HG03342 (cell line): ENCODE measurements around the gene EYA4.

Source experiments
- ATAC-seq: cut with Tn5 transposase; IDR thresholded peaks from one replicate; pipeline ENCODE4 v1.9.1; 2021; ENCODE audit warnings: mild to moderate bottlenecking, moderate library complexity; ENCODE audit not compliant: unreplicated experiment

Gene EYA4, protein sequence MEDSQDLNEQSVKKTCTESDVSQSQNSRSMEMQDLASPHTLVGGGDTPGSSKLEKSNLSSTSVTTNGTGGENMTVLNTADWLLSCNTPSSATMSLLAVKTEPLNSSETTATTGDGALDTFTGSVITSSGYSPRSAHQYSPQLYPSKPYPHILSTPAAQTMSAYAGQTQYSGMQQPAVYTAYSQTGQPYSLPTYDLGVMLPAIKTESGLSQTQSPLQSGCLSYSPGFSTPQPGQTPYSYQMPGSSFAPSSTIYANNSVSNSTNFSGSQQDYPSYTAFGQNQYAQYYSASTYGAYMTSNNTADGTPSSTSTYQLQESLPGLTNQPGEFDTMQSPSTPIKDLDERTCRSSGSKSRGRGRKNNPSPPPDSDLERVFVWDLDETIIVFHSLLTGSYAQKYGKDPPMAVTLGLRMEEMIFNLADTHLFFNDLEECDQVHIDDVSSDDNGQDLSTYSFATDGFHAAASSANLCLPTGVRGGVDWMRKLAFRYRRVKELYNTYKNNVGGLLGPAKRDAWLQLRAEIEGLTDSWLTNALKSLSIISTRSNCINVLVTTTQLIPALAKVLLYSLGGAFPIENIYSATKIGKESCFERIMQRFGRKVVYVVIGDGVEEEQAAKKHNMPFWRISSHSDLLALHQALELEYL

GRCh38 chr6:133241086-133241900 lies at the start of gene EYA4:
TSS of gene EYA4 (plus strand) at chr6:133241357. CDS start at chr6:133274781, 33,424 bp downstream.
- no peak for ATAC-seq

DNA sequence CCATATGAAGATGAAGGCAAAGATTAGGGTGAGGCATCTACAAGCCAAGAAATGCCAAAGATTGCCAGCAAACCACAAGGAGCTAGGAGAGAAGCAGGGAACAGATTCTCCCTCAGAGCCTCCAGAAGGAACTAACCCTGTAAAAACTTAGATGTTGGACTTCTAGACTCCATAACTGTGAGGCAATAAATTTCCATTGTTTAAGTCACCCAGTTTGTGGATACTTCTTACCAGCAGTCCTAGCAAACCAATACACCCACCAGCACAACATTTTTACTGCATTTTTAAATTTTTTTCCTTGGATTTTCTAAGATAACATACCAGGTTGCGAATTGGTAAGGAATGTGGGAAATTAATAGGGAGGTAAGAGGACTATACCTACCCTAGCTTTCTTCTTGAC lies 47.8 kb upstream of the EYA4 start:
- no peak for ATAC-seq

DNA sequence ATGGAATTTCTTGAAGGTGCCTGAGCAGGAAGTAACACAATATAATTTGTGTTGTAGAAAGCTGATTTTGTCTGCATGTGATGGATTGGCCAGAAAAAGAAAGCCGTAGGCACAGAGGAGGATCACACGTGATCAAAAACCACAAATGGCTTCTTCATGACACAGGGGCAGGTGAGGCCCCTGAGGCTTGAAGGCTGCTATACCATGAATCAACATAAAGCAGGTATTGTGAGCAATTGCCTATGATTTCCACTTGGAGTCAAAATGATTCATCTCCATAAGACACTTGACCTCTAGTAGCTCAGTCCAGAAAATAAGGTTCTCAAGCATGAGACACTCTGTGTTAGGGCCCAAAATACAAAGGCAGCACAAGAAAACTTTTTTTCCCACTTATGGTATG lies 42.4 kb upstream of the EYA4 start:
- ATAC-seq: no peak

DNA sequence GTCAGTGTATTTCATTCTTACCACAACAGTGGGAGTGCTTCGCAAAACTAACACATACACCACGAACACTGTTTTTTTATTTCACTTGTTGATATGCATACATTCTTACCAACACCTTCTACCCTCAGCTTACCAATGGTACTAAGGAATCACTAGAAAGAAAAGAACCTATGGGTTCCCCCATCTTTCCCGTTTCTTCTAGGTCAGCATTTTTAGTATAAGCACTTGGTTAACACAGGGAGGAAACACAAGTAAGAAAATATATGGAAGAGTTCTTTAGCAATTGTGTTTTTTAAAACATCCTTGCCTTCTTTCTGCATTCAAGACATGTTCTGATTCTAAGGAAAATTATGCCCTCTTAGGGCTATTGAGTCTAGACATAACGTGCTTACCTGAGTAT lies 39.9 kb upstream of the EYA4 start:
- ATAC-seq: no peak

DNA sequence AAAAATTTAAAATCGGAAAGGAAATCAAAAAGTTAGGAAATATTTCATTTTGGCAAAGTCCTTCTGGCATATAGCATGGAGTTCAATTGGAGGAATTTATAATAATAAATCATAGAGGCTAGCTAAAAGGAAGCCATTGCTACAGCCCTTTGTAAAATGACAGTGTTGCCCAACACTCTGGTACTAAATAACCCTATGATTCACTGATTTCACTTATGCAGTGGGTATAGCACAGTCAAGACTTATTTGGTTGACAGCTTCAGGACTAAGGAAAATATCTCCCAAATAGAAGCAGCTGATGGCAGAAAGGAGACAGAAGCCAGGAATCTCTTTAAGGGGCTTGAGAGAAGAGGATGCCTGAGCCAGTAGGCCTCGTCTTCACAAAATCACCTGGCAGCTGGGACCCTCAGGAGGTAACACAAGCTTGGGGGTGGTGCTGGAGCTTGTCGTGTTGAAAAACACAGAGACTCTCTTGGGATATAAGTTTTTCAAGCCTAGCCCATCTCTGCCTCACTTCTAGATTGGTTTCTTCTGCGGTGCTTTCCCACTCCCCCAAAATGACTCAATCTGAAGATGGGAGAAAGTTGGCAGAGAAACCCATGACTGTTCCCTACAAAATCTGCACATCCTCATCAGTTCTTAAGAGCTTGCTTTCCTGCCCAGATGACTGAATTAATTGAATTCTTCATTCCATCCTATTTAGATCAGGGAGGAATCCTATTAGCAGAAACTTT lies 38.4 kb upstream of the EYA4 start:
- ATAC-seq: peak; percentile 48

- peak; percentile 52 for ATAC-seq
Measured at GRCh38 chr6:133203344-133203697, 37.8 kb upstream of the EYA4 start.

GRCh38 chr6:133205304-133205703 lies 35.9 kb upstream of the EYA4 start:
- no peak for ATAC-seq

DNA sequence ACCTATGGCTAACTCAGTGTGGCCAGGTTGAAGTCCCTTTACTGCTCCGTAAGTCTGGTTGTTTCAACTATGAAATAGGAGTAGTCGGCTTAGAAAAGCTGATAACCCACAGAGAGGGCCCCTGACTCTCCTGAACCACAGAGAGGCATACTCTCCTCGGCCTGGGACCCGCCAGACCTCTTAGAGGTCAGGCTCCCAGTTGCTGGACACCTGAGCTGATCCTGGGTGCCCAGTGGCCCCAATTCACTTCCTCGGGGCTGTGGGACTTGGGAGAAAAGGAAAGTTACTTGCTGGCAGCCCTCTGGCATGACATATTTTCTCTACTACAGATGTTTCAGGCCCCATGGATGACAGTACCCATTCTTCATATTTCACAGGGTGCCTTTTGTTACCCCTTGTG lies 34.2 kb upstream of the EYA4 start:
- no peak for ATAC-seq

GRCh38 chr6:133207754-133208153 lies 33.4 kb upstream of the EYA4 start:
- no peak for ATAC-seq

GRCh38 chr6:133208183-133208755 lies 32.9 kb upstream of the EYA4 start:
- no peak for ATAC-seq

GRCh38 chr6:133214267-133214666 lies 26.9 kb upstream of the EYA4 start:
- no peak for ATAC-seq

- ATAC-seq: no peak
Measured at GRCh38 chr6:133218852-133219251, 22.3 kb upstream of the EYA4 start.

- no peak for ATAC-seq
Measured at GRCh38 chr6:133223452-133224029, 17.6 kb upstream of the EYA4 start.

DNA sequence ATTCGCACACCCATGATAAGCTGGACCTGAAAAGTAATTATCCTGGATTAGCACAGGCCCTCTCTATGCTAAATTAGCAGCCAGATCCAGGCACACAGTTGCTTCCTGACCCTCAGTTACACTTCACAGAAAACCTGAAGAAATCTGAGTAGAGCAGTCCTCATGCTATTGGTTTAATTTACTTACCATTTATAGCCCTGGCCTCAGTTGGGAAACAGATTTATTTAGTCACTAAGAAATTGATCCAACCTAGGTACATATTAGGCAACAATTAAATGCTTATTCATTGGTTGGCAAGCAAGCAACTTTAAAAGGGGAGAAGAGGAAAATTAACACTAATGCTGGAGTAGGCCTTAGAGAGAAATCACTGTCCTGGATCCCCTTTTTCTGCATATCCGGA lies 15.6 kb upstream of the EYA4 start:
- no peak for ATAC-seq

GRCh38 chr6:133227344-133227743 lies 13.8 kb upstream of the EYA4 start:
- no peak for ATAC-seq

DNA sequence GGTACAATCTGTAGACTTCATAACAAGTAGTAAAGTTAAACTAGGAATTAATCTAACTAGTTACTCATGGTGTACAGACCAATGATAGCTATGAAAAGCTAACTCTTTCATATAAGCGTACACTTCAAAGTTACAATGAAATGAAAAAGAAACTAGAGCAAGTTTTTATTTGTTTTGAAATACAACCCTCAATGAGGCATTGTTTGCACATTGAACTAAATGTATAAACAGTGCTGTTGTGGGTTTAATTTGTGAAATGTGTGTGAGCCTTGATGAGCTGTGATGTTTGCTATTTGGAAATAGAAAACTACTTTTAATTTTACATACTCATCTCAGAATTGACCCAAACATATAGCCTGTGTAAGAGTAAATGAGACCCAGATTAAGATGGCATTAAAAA lies 11.1 kb upstream of the EYA4 start:
- ATAC-seq: no peak

DNA sequence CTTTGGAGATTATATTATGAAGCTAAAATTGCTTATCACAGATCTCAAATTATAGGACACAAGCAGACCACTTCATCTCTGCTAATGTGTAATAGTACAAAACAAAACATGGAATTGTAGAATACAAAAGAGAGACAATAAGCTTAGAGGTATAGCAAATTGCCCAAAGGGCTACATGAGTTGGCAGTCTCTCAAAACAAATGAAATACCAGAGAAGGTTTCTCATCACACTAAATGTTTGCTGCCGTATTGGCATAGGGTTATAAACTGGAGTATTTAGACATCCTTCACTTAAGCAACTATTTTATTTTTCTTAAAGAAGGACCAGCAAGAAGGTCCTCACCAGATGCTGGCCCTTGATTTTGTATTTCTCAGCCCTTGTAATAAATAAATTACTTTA lies 5.9 kb upstream of the EYA4 start:
- ATAC-seq: no peak

DNA sequence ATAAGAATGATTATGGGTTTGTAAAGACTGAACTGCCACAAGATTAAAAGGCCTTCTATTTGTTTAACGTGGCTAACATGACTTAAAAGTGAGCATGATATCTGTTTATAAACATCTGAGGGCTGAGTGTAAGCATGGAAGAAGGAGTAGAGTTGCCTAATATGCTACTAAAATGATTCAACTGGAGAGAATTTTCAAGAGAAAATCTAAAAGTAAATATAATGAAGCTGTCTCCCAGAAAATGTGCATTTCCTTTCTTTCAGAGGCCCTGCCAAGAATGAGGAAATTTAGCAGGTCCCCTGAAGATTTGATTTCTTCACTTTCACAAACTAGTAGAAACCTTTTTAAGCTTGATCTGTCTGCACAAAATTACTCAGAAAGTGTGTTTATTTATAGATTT lies 4.2 kb upstream of the EYA4 start:
- no peak for ATAC-seq

DNA sequence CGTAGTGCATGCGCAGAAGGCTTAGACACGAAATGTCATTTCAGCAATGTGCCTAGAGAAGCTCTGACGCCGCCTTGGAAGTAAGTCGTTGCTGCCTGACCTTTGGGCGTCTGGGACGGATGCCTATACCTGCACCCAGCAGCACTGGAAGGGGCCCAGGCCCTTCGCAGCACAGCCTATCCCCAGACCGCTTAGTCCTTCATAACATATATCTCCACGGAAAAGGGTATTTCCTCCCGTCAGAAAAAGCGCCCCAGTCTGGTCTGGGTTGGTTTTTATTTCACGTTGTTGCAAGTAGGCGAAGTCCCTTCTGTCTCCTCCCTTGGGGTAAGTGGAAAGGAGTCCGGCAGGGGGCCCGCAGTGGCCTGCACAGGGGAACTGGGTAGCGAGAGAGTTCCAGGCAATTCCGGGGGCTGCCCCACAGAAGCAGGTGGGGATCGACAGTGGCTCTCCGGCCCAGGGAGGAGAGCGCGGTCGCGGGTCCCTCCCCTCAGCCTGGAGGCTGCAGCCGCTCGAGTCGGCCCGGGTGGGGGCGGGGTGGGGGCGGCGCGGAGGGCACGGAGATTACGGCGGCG lies 559 bp upstream of the EYA4 start:
- no peak for ATAC-seq
